ENCODE data around the gene CDH20. TPM values are rescaled to one million over a fixed set of nuclear protein-coding genes. Genes with fewer than 3 reads are reported as not detected.

CDH20 gene
- polyA plus RNA-seq, 1 experiment = not detected

DNA sequence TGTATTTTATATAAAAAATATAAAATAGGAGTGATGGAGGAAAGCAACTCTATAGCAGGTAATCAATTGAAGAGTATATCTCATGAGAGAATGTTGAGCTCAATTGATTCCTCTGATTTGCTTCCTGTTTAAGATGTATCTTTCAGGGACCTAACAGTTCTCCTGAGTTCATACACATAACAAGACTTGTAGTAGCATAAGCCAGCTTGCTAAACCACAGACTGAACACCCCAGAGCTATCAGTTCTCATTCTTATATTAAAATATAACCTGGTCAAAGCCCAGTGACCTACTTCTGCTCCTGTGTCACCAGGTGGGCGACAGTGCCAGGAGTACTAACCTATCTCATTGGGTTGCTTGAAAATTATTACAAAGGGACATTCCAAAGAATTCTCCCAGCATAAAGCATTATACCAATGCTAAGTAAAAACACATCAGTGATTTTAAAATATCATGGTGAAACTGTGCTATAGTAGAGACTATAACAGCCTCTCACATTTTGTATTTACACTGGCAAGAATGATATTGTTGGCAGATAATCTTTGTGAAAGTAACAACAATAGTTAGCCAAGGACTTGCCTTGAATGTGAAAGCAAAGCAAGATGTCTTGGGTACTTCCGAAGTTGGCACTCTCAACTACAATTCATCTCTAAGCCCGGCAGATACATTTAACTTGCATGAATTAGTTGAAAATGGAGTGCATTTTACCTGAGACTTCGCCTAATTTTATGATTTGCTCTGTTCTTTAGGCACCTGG is 40.8 kb upstream of the CDH20 start:
- no peak for TF ChIP-seq CTCF (IDR thresholded peaks at IDR 0.05; ENCODE audit: low read depth, low read length)
- no peak for DNase-seq (ENCODE audit: low read depth, low spot score)
- CTCF ChIA-PET = no interaction called here
- Histone ChIP-seq H3K27me3 (ENCODE audit: control insufficient read depth, insufficient read depth, low read length) (no peaks in the 10 kb centered on the region), H3K4me3 (ENCODE audit: low read depth, low read length) (no peak overlapping the region), H3K9me3 (ENCODE audit: control insufficient read depth, insufficient read depth, low read length) (no peaks in the 10 kb centered on the region; the same call in 1 of the 2 replicates), H3K27ac (ENCODE audit: low read depth, low read length) (no peak overlapping the region)
- POLR2A ChIA-PET = no interaction called here

DNA sequence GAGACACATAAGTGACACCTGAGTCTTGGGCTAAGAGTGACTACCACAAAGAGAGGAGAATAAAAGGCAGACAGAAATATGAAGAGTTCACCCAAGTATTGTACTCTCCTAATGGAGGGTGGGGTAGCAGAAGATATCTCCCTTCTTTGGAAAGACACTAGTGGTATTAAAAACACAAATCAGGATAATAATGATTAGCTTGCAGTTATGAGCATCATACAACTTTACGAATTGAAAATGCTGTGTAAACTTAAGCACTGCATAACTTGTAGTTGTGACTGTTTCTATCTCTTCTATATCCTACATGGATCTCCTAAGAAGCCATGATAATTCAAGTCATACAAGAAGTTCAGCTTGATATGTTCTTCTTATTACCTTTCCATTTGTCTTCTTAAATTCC is 38.1 kb upstream of the CDH20 start:
- TF ChIP-seq CTCF (IDR thresholded peaks at IDR 0.05; ENCODE audit: low read depth, low read length) = no peak
- H3K27me3 ChIP-seq (ENCODE audit: control insufficient read depth, insufficient read depth, low read length) = no peaks in the 10 kb centered on the region
- no peak for DNase-seq (ENCODE audit: low read depth, low spot score)
- CTCF ChIA-PET = no interaction called here
- no peaks in the 10 kb centered on the region; the same call in 1 of the 2 replicates for H3K9me3 ChIP-seq (ENCODE audit: control insufficient read depth, insufficient read depth, low read length)
- H3K27ac ChIP-seq (ENCODE audit: low read depth, low read length) = no peak overlapping the region
- POLR2A ChIA-PET = no interaction called here
- H3K4me3 ChIP-seq (ENCODE audit: low read depth, low read length) = no peak overlapping the region

DNA sequence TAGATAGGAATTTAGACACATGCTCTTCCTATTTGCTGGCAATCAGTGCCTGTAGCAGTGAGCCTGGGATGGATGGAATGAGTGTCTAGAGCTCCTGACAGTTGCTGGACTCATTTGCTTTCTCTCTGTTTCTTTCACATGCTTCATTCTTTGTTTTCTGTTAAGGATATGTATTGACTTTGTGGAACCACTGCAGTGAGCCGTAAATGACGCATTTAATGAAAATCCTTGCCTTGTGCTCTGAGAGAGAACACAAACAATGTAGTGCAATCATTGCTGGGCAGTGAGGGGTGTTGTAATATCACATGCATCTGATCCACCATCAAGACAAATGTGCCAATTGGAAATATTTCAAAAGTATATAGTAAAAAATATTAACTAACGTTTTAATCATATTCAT is 25.2 kb upstream of the CDH20 start:
- Histone ChIP-seq H3K27ac (ENCODE audit: low read depth, low read length) (no peak overlapping the region), H3K27me3 (ENCODE audit: control insufficient read depth, insufficient read depth, low read length) (no peaks in the 10 kb centered on the region), H3K9me3 (ENCODE audit: control insufficient read depth, insufficient read depth, low read length) (no peaks in the 10 kb centered on the region), H3K4me3 (ENCODE audit: low read depth, low read length) (no peak overlapping the region)
- DNase-seq (ENCODE audit: low read depth, low spot score) = no peak
- ChIA-PET POLR2A (no interaction called here), CTCF (interaction anchor here (1.6 kb wide), 1 partner anchor 15 kb away, joined by 5 read pairs; no protein-coding TSS in a partner anchor)
- no peak for TF ChIP-seq CTCF (IDR thresholded peaks at IDR 0.05; ENCODE audit: low read depth, low read length)

- POLR2A ChIA-PET = no interaction called here
- Histone ChIP-seq H3K4me3 (ENCODE audit: low read depth, low read length) (no peak overlapping the region), H3K27me3 (ENCODE audit: control insufficient read depth, insufficient read depth, low read length) (no peaks in the 10 kb centered on the region), H3K27ac (ENCODE audit: low read depth, low read length) (no peak overlapping the region), H3K9me3 (ENCODE audit: control insufficient read depth, insufficient read depth, low read length) (no peaks in the 10 kb centered on the region)
- no peak for DNase-seq (ENCODE audit: low read depth, low spot score)
- CTCF ChIA-PET = interaction anchor here (1.6 kb wide), 1 partner anchor 14 kb away, joined by 5 read pairs; no protein-coding TSS in a partner anchor
- TF ChIP-seq CTCF (IDR thresholded peaks at IDR 0.05; ENCODE audit: low read depth, low read length) = no peak
Measured at GRCh38 chr18:61308795-61309393, 24.3 kb upstream of the CDH20 start.

DNA sequence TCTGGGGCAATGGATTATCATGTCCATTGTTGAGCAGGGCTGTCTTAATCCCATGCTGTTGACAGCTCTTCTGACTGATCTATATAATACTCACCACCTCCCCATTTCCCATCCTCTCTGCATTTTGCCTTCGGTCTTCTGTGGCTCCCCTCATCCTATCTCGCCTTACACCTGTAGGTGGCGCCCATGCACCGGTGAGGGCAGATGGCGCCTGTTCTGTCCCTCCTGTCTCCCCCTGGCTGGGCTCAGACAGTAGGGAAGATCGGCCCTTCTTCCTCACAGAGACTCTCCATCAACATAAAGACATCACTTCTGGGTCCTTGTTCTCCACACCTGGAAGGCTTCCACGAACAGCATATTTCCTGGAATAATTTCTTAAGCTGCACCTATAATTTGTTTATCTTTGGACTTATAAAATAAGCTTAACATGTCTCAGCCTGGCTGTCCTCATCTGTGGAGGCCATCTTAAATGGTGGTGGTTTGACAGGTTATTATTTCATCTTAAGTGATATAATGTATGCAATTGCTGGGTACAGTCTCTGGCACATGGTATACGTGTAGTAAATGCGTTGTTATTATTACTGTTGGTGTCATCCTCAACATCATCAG is 10.9 kb upstream of the CDH20 start:
- no peaks in the 10 kb centered on the region for H3K9me3 ChIP-seq (ENCODE audit: control insufficient read depth, insufficient read depth, low read length)
- ChIA-PET POLR2A (no interaction called here), CTCF (interaction anchor here (0.5 to 6.7 kb wide), 45 partner anchors 9 to 1335 kb away, joined by 3 to 268 read pairs (median 4); no protein-coding TSS in a partner anchor)
- H3K4me3 ChIP-seq (ENCODE audit: low read depth, low read length) = no peak overlapping the region
- no peaks in the 10 kb centered on the region for H3K27me3 ChIP-seq (ENCODE audit: control insufficient read depth, insufficient read depth, low read length)
- DNase-seq (ENCODE audit: low read depth, low spot score) = peak; percentile 8
- TF ChIP-seq CTCF (IDR thresholded peaks at IDR 0.05; ENCODE audit: low read depth, low read length) = peak; percentile 98
- no peak overlapping the region for H3K27ac ChIP-seq (ENCODE audit: low read depth, low read length)
